Suppressor macrophage treated with lipopolysaccharide for 4 hours (primary cell): Measurements from ENCODE around the gene VPS36.
"Not testable (repeated sequence)": the region's sequence is repeated elsewhere in the genome, so short reads cannot be mapped to it uniquely, and the experiment has no call there.

Experiments used
- DNase-seq: peaks from one replicate; pipeline ENCODE4 v3.0.0-alpha.2; 2020

Gene VPS36

GRCh38 chr13:52450012-52450792, at the start of gene VPS36:
VPS36 (minus strand) TSS chr13:52450634; CDS start chr13:52450594, 40 bp downstream.
- peak; percentile 99 for DNase-seq

- DNase-seq = not testable (repeated sequence)
Measured at GRCh38 chr13:52497979-52498378, 47.5 kb upstream of the VPS36 start.

- not testable (repeated sequence) for DNase-seq
Measured at GRCh38 chr13:52494241-52494640, 43.8 kb upstream of the VPS36 start.

- DNase-seq = not testable (repeated sequence)
Measured at GRCh38 chr13:52491015-52491414, 40.6 kb upstream of the VPS36 start.

GRCh38 chr13:52488763-52489162, 38.3 kb upstream of the VPS36 start:
- DNase-seq = not testable (repeated sequence)

GRCh38 chr13:52487078-52487477, 36.6 kb upstream of the VPS36 start:
- not testable (repeated sequence) for DNase-seq

- not testable (repeated sequence) for DNase-seq
Measured at GRCh38 chr13:52480677-52481428, 30.4 kb upstream of the VPS36 start.

GRCh38 chr13:52468487-52468886, 18.1 kb upstream of the VPS36 start:
- not testable (repeated sequence) for DNase-seq

GRCh38 chr13:52463526-52463925, 13.1 kb upstream of the VPS36 start:
- DNase-seq = no peak

GRCh38 chr13:52461265-52461664, 10.8 kb upstream of the VPS36 start:
- no peak for DNase-seq

GRCh38 chr13:52459668-52460067, 9.2 kb upstream of the VPS36 start:
- no peak for DNase-seq

GRCh38 chr13:52455677-52456041, 5.2 kb upstream of the VPS36 start:
- peak; percentile 76 for DNase-seq

GRCh38 chr13:52454820-52455676, 4.6 kb upstream of the VPS36 start, which contains the start of gene CKAP2:
CKAP2 (plus strand) TSS chr13:52455478; CDS start chr13:52455557, 79 bp downstream.
- peak; percentile 94 for DNase-seq

GRCh38 chr13:52454459-52454819, 4.0 kb upstream of the VPS36 start:
- DNase-seq = no peak

GRCh38 chr13:52452470-52452869, 2.0 kb upstream of the VPS36 start:
- DNase-seq = no peak

GRCh38 chr13:52451135-52451804, 836 bp upstream of the VPS36 start:
- no peak for DNase-seq

GRCh38 chr13:52450793-52451116, 321 bp upstream of the VPS36 start:
- DNase-seq = no peak

GRCh38 chr13:52449331-52450011, 963 bp downstream of the VPS36 start:
- peak; percentile 3 for DNase-seq

GRCh38 chr13:52447815-52448552, 2.5 kb downstream of the VPS36 start:
- no peak for DNase-seq

GRCh38 chr13:52447354-52447753, 3.1 kb downstream of the VPS36 start:
- no peak for DNase-seq

- DNase-seq = no peak
Measured at GRCh38 chr13:52446265-52446664, 4.2 kb downstream of the VPS36 start.
